IPS DF 4.7 (cell line): Measurements from ENCODE around the gene RRM2.

Experiments
- DNase-seq: peaks from one replicate; pipeline ENCODE4 v3.0.0-alpha.2; 2013; ENCODE audit warnings: low spot score; ENCODE audit errors: extremely low read depth

The RRM2 gene

DNA sequence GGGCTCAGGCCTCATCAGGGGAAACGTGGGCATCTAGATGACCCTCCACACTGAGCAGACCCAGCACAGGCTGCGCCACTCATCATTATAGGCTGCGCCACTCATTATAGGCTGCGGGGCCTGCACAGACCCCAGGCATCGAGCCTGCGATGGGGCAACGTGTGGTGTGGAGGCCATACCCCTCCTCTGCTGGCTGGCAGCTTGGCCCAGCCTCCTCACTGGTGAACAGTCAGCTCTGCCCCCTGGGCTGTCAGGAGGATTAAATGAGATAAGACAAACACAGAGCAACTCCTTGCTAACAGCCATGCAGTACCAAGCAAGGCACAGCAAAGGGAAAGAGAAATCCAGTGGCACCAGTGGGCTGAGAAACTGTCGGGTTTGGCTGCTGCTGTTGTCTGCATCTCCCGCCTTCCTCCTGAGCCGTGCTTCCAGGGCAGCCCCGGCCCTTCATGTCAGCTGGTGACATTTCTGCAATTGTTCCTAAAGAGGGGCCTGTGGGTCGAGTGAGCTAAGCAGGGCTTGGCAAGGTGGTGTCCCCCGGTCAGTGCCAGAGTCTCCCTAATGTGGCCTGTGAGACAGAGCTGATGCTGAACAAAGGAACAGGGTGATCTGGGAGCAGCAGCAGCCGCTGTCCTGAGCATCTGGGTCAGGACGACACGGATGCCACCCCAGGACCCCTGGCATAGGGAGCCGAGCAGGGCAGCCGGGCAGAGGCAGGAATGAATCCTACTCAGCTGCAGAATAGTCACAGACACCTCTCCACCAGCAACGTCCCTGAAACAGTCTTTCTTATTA lies 48.7 kb downstream of the RRM2 start:
- no peak for DNase-seq

GRCh38 chr2:10172033-10172871 lies 49.7 kb downstream of the RRM2 start:
- DNase-seq: no peak

GRCh38 chr2:10173258-10174005 lies 50.9 kb downstream of the RRM2 start:
- DNase-seq: no peak

GRCh38 chr2:10174173-10174572 lies 51.6 kb downstream of the RRM2 start:
- DNase-seq: no peak

DNA sequence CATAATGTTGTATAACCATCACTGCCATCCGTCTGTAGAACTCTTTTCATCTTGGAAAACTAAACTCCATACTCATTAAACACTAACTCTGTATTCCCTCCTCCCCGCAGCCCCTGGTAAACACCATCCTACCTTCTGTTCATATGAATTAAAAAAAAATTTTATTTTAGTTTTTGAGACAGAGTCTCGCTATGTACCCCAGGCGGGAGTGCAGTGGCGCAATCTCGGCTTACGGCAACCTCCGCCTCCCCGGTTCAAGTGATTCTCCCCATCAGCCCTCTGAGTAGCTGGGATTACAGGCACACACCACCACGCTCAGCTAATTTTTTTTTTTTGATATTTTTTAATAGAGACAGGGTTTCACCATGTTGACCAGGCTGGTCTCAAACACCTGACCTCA lies 52.9 kb downstream of the RRM2 start:
- no peak for DNase-seq

DNA sequence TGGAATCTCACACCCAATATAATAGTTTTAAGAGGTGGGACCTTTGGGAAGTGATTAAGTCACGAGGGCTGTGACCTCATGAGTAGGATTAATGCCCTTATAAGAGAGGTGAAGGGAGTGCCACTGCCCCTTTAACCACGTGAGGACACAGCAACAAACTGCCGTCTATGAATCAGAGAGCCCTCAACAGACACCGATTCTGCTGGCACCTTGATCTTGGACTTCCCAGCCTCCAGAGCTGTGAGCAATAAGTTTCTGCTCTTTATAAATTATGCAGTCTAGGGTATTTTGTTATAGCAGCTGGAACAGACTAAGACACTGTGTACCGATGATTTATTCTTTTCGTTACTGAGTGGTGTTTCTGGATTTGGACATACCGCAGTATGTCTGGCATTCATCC lies 56.2 kb downstream of the RRM2 start:
- DNase-seq: no peak

DNA sequence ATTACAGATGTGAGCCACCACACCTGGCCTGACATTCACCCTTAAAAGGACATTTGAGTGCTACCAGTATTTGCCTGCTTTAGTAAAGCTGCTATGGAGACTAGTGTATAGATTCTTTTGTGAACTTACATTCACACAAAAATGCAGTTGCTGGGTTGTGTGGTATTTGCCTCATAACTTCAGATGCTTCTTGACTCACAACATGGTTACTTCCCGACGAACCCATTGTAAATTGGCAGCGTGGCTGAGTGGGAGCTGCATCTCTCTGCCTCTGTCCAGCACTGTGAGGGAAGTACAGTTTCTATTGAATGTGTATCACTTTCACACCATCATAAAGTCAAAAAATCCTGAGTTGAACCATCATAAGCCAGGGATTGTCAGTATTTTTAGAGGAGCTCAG lies 56.9 kb downstream of the RRM2 start:
- DNase-seq: no peak

GRCh38 chr2:10180229-10180628 lies 57.7 kb downstream of the RRM2 start:
- DNase-seq: no peak
